Mesenchymal stem cell (in vitro differentiated cells and primary cell): ENCODE measurements around the gene MIB1.

Experiments used
- DNase-seq: peaks from one replicate; pipeline ENCODE4 v3.0.0-alpha.2; 2013
- H2AFZ ChIP-seq: one replicate; pipeline ENCODE4 v1.6.1; 2013; ENCODE audit warnings: low read depth, mild to moderate bottlenecking, control low read depth, inconsistent platforms, low read length, moderate library complexity
- H2AK5ac ChIP-seq: 2 replicates; pipeline ENCODE4 v1.6.1; 2013; ENCODE audit warnings: low read length, moderate library complexity, mild to moderate bottlenecking, inconsistent platforms; ENCODE audit not compliant: severe bottlenecking
- H2BK120ac ChIP-seq: one replicate; pipeline ENCODE4 v1.6.1; 2013; ENCODE audit warnings: low read depth, mild to moderate bottlenecking, inconsistent platforms, low read length, moderate library complexity
- H2BK12ac ChIP-seq, 2 experiments: one replicate each; pipeline ENCODE4 v1.6.1; 2013; ENCODE audit warnings: inconsistent platforms in 2 of 2, low read length in 2 of 2, mild to moderate bottlenecking in 2 of 2, moderate library complexity in 2 of 2, control low read depth in 1 of 2
- H2BK15ac ChIP-seq: one replicate; pipeline ENCODE4 v1.6.1; 2013; ENCODE audit warnings: mild to moderate bottlenecking, low read depth, inconsistent platforms; ENCODE audit not compliant: poor library complexity, severe bottlenecking
- H2BK5ac ChIP-seq: 2 replicates; pipeline ENCODE4 v1.6.1; 2013; ENCODE audit warnings: low read depth, mild to moderate bottlenecking, low read length, control low read depth, inconsistent platforms; ENCODE audit not compliant: poor library complexity, severe bottlenecking
- H3K14ac ChIP-seq, 2 experiments: one replicate each; pipeline ENCODE4 v1.6.1; 2013; ENCODE audit warnings: inconsistent platforms in 2 of 2, low read length in 2 of 2, control low read depth in 1 of 2, mild to moderate bottlenecking in 1 of 2, moderate library complexity in 1 of 2
- H3K18ac ChIP-seq, 2 experiments: one replicate each; pipeline ENCODE4 v1.6.1; 2013; ENCODE audit warnings: inconsistent platforms in 2 of 2, low read length in 2 of 2, control low read depth in 1 of 2, low read depth in 1 of 2, mild to moderate bottlenecking in 1 of 2
- H3K23ac ChIP-seq, 2 experiments: one replicate each; pipeline ENCODE4 v1.6.1; 2013; ENCODE audit warnings: inconsistent platforms in 2 of 2, low read length in 2 of 2, mild to moderate bottlenecking in 2 of 2, moderate library complexity in 2 of 2, control low read depth in 1 of 2
- H3K27ac ChIP-seq: 2 replicates; pipeline ENCODE4 v1.5.1; 2013; ENCODE audit warnings: mild to moderate bottlenecking, moderate library complexity, low read length, control low read depth, inconsistent platforms; ENCODE audit not compliant: poor library complexity, severe bottlenecking
- H3K27me3 ChIP-seq, 2 experiments: 2 replicates each; pipeline versions ENCODE4 v1.6.1 to v1.7.0; 2013; ENCODE audit warnings: low read length in 2 of 2, mild to moderate bottlenecking in 2 of 2, moderate library complexity in 2 of 2, control low read depth in 1 of 2, inconsistent platforms in 1 of 2; ENCODE audit not compliant: control insufficient read depth in 1 of 2, insufficient read depth in 1 of 2
- H3K36me3 ChIP-seq, 2 experiments: 2 replicates each; pipeline versions ENCODE4 v1.6.1 to v1.7.0; 2013; ENCODE audit warnings: low read length in 2 of 2, control low read depth in 1 of 2, inconsistent platforms in 1 of 2, low read depth in 1 of 2, mild to moderate bottlenecking in 1 of 2; ENCODE audit not compliant: insufficient read depth in 2 of 2, control insufficient read depth in 1 of 2
- H3K4ac ChIP-seq, 2 experiments: one replicate each; pipeline ENCODE4 v1.6.1; 2013; ENCODE audit warnings: inconsistent platforms in 2 of 2, low read length in 2 of 2, mild to moderate bottlenecking in 2 of 2, moderate library complexity in 2 of 2, control low read depth in 1 of 2, low read depth in 1 of 2
- H3K4me1 ChIP-seq: 2 replicates; pipeline ENCODE4 v1.6.1; 2013; ENCODE audit warnings: low read depth, low read length, control low read depth; ENCODE audit not compliant: control insufficient read depth, insufficient read depth
- H3K4me2 ChIP-seq: 2 replicates; pipeline ENCODE4 v1.6.1; 2013; ENCODE audit warnings: low read length, mild to moderate bottlenecking, inconsistent platforms; ENCODE audit not compliant: poor library complexity, severe bottlenecking
- H3K4me3 ChIP-seq, 2 experiments: 2 replicates each; pipeline versions ENCODE4 v1.5.1 to v1.7.0; 2013; ENCODE audit warnings: low read length in 2 of 2, mild to moderate bottlenecking in 2 of 2, control low read depth in 1 of 2, low read depth in 1 of 2; ENCODE audit not compliant: insufficient read depth in 1 of 2
- H3K79me1 ChIP-seq: replicated peaks from 2 replicates; pipeline ENCODE4 v1.6.1; 2013; ENCODE audit warnings: mild to moderate bottlenecking, control low read depth, low read length, inconsistent platforms; ENCODE audit not compliant: poor library complexity, severe bottlenecking
- H3K9ac ChIP-seq: 2 replicates; pipeline ENCODE4 v1.7.0; 2013; ENCODE audit warnings: mild to moderate bottlenecking, low read length, moderate library complexity
- H3K9me3 ChIP-seq: 2 replicates; pipeline ENCODE4 v1.7.0; 2013; ENCODE audit warnings: mild to moderate bottlenecking, low read length; ENCODE audit not compliant: control insufficient read depth
- H4K8ac ChIP-seq: one replicate; pipeline ENCODE4 v1.6.1; 2013; ENCODE audit warnings: inconsistent platforms, mild to moderate bottlenecking, low read length, moderate library complexity
- H4K91ac ChIP-seq: one replicate; pipeline ENCODE4 v1.6.1; 2013; ENCODE audit warnings: mild to moderate bottlenecking, low read length, inconsistent platforms
- WGBS: methylation state at CpG from one replicate; pipeline ENCODE4 v1.1.7; 2013; ENCODE audit warnings: mixed read lengths; 5-methylcytosine and 5-hydroxymethylcytosine counted together

Gene MIB1

GRCh38 chr18:21831413-21831831, 90.8 kb downstream of the MIB1 start:
- H3K4me2 ChIP-seq = no peak overlapping the region
- no peak overlapping the region for H3K27ac ChIP-seq
- DNase-seq = peak; percentile 19
- no peak overlapping the region for H2AFZ ChIP-seq
- H3K4me3 ChIP-seq = no peak overlapping the region
- H2AK5ac ChIP-seq = no peak overlapping the region
- H3K4ac ChIP-seq = no peak overlapping the region
- no peak overlapping the region for H3K23ac ChIP-seq
- H3K27me3 ChIP-seq = no peaks in the 10 kb centered on the region
- H3K36me3 ChIP-seq = peaks cover 0 to 10% of the 10 kb centered on the region in 2 experiments
- 79% methylated on average over 4 of the region's 5 CpGs for WGBS
- no peak overlapping the region for H2BK12ac ChIP-seq
- no peak overlapping the region for H2BK120ac ChIP-seq
- no peak overlapping the region for H4K91ac ChIP-seq
- no peaks in the 10 kb centered on the region for H3K9me3 ChIP-seq
- H3K9ac ChIP-seq = no peak overlapping the region
- H3K18ac ChIP-seq = no peak overlapping the region
- H3K4me1 ChIP-seq = no peaks in the 10 kb centered on the region
- no peak overlapping the region for H4K8ac ChIP-seq
- no peak overlapping the region for H2BK15ac ChIP-seq
- H3K14ac ChIP-seq = no peak overlapping the region
- no peak overlapping the region for H2BK5ac ChIP-seq
- no peaks in the 10 kb centered on the region for H3K79me1 ChIP-seq

- Histone ChIP-seq H3K4me2 (no peak overlapping the region), H4K8ac (no peak overlapping the region), H3K27me3 (no peaks in the 10 kb centered on the region), H3K14ac (no peak overlapping the region), H3K4me3 (no peak overlapping the region), H3K4ac (no peak overlapping the region), H3K27ac (no peak overlapping the region), H3K79me1 (peaks cover 3% of the 10 kb centered on the region), H2AK5ac (no peak overlapping the region), H3K4me1 (no peaks in the 10 kb centered on the region), H2BK120ac (no peak overlapping the region), H3K23ac (no peak overlapping the region), H2BK5ac (no peak overlapping the region), H3K36me3 (peaks cover 0 to 17% of the 10 kb centered on the region in 2 experiments), H2AFZ (no peak overlapping the region), H2BK15ac (no peak overlapping the region), H4K91ac (no peak overlapping the region), H3K9me3 (no peaks in the 10 kb centered on the region), H2BK12ac (no peak overlapping the region), H3K9ac (no peak overlapping the region), H3K18ac (no peak overlapping the region)
- WGBS = 76% methylated on average over 4 of the region's 4 CpGs
- DNase-seq = peak; percentile 28
Observed at GRCh38 chr18:21833604-21834298, 93.2 kb downstream of the MIB1 start.

- Histone ChIP-seq H2AK5ac (no peak overlapping the region), H4K8ac (no peak overlapping the region), H3K14ac (no peak overlapping the region), H2BK12ac (no peak overlapping the region), H3K4me1 (no peaks in the 10 kb centered on the region), H3K23ac (no peak overlapping the region), H3K18ac (no peak overlapping the region), H3K4me2 (no peak overlapping the region), H3K79me1 (peaks cover 3% of the 10 kb centered on the region), H3K27me3 (no peaks in the 10 kb centered on the region), H3K4ac (no peak overlapping the region), H2BK15ac (no peak overlapping the region), H3K9me3 (no peaks in the 10 kb centered on the region), H2BK120ac (no peak overlapping the region), H3K27ac (no peak overlapping the region), H3K4me3 (no peak overlapping the region), H2AFZ (no peak overlapping the region), H3K36me3 (peaks cover 0 to 22% of the 10 kb centered on the region in 2 experiments), H4K91ac (no peak overlapping the region), H2BK5ac (no peak overlapping the region), H3K9ac (no peak overlapping the region)
- DNase-seq = peak; percentile 27
- WGBS = 100% methylated on average over 1 of the region's 3 CpGs
Observed at GRCh38 chr18:21834299-21834660, 93.7 kb downstream of the MIB1 start.

GRCh38 chr18:21841570-21841969, 101.0 kb downstream of the MIB1 start:
- Histone ChIP-seq H2BK15ac (no peak overlapping the region), H3K14ac (no peak overlapping the region), H4K91ac (no peak overlapping the region), H3K79me1 (peaks cover 6% of the 10 kb centered on the region), H3K4me2 (no peak overlapping the region), H2BK12ac (no peak overlapping the region), H2BK5ac (no peak overlapping the region), H3K36me3 (peaks cover 8 to 61% of the 10 kb centered on the region in 2 experiments), H2BK120ac (no peak overlapping the region), H3K9me3 (no peaks in the 10 kb centered on the region), H3K4ac (no peak overlapping the region), H2AFZ (no peak overlapping the region), H4K8ac (no peak overlapping the region), H2AK5ac (no peak overlapping the region), H3K23ac (no peak overlapping the region), H3K27me3 (no peaks in the 10 kb centered on the region), H3K18ac (no peak overlapping the region), H3K4me3 (no peak overlapping the region), H3K27ac (no peak overlapping the region), H3K4me1 (no peaks in the 10 kb centered on the region), H3K9ac (no peak overlapping the region)
- DNase-seq = no peak
- 100% methylated on average over 1 of the region's 1 CpG for WGBS
